K562 (cell line): ENCODE measurements around the gene PTTG1IP. TPM values are rescaled to one million over a fixed set of nuclear protein-coding genes. Genes with fewer than 3 reads are reported as not detected.

Experiments
- BCL6 ChIP-seq: fragments of 250-450 bp; sonication (Bioruptor Pico); IDR thresholded peaks from 2 replicates; pipeline ENCODE4 v1.4.0; 2020
- CBFB ChIP-seq: sonication (generic); formaldehyde crosslinking; IDR thresholded peaks from 2 replicates; pipeline ENCODE4 v1.4.0; 2020; ENCODE audit warnings: mild to moderate bottlenecking, missing genetic modification reagents
- CBX1 ChIP-seq: sonication (generic); IDR thresholded peaks from 2 replicates; pipeline ENCODE4 v1.6.1; 2016; ENCODE audit warnings: antibody characterized with exemption, low read depth, mild to moderate bottlenecking
- E2F3 ChIP-seq: fragments of 250-450 bp; sonication (Bioruptor Pico); IDR thresholded peaks from 2 replicates; pipeline ENCODE4 v1.4.0; 2020; ENCODE audit warnings: mild to moderate bottlenecking
- ETV6 ChIP-seq, 3 experiments: fragments of 150-350 bp in 1 of 3; sonication (generic) in 1 of 3; formaldehyde crosslinking in 1 of 3; IDR thresholded peaks; 2 replicates each; pipeline versions ENCODE4 v1.6.1 to v1.8.0; 2014 to 2022; ENCODE audit warnings: borderline replicate concordance in 2 of 3, low read depth in 2 of 3, antibody characterized with exemption in 1 of 3, low read length in 1 of 3, mild to moderate bottlenecking in 1 of 3, missing genetic modification reagents in 1 of 3
- HDAC3 ChIP-seq: fragments of 450-650 bp; IDR thresholded peaks from 2 replicates; pipeline ENCODE4 v1.6.1; 2018; ENCODE audit warnings: borderline replicate concordance, mild to moderate bottlenecking, moderate library complexity; ENCODE audit not compliant: partially characterized antibody
- LCOR ChIP-seq: sonication (generic); formaldehyde crosslinking; IDR thresholded peaks from 2 replicates; pipeline ENCODE4 v1.8.0; 2022; ENCODE audit warnings: mild to moderate bottlenecking, missing genetic modification reagents
- LEF1 ChIP-seq: fragments of 450-650 bp; IDR thresholded peaks from 2 replicates; pipeline ENCODE4 v1.6.1; 2016; ENCODE audit warnings: mild to moderate bottlenecking
- MBD2 ChIP-seq: sonication (generic); IDR thresholded peaks from 2 replicates; pipeline ENCODE4 v1.6.1; 2016; ENCODE audit warnings: low read depth, borderline replicate concordance
- MEIS2 ChIP-seq: fragments of 450-650 bp; IDR thresholded peaks from 2 replicates; pipeline ENCODE4 v1.6.1; 2014; ENCODE audit warnings: mild to moderate bottlenecking; ENCODE audit not compliant: partially characterized antibody
- MYNN ChIP-seq, 2 experiments: sonication (generic); formaldehyde crosslinking in 1 of 2; IDR thresholded peaks; 2 replicates each; pipeline versions ENCODE4 v1.5.0 to v1.6.1; 2016 to 2020; ENCODE audit warnings: antibody characterized with exemption in 1 of 2, missing genetic modification reagents in 1 of 2
- PML ChIP-seq: IDR thresholded peaks from 2 replicates; pipeline ENCODE4 v1.6.1; 2012; ENCODE audit warnings: low read length, inconsistent platforms
- POLR3G ChIP-seq: IDR thresholded peaks from 2 replicates; pipeline ENCODE4 v1.6.1; 2011; ENCODE audit not compliant: insufficient read length, insufficient replicate concordance; ENCODE audit errors: extremely low read depth
- SIN3B ChIP-seq: fragments of 450-650 bp; IDR thresholded peaks from 2 replicates; pipeline ENCODE4 v1.6.1; 2017; ENCODE audit warnings: low read depth, mild to moderate bottlenecking, moderate library complexity
- SRSF7 ChIP-seq: fragments of 200-400 bp; formaldehyde crosslinking; optimal IDR thresholded peaks from 2 replicates; pipeline ENCODE3; 2017; ENCODE audit warnings: mild to moderate bottlenecking, low read depth, low read length
- ZNF143 ChIP-seq: sonication (generic); formaldehyde crosslinking; IDR thresholded peaks from 2 replicates; pipeline ENCODE4 v1.9.0; 2022; ENCODE audit warnings: mild to moderate bottlenecking, missing genetic modification reagents
- ZNF224 ChIP-seq: sonication (generic); formaldehyde crosslinking; IDR thresholded peaks from 2 replicates; pipeline ENCODE4 v1.8.0; 2022; ENCODE audit warnings: mild to moderate bottlenecking, missing genetic modification reagents
- ZNF324 ChIP-seq: fragments of 250-450 bp; sonication (Bioruptor Pico); IDR thresholded peaks from 2 replicates; pipeline ENCODE4 v1.4.0; 2020; ENCODE audit warnings: mild to moderate bottlenecking
- ZNF551 ChIP-seq: fragments of 250-450 bp; sonication (Bioruptor Pico); IDR thresholded peaks from 2 replicates; pipeline ENCODE4 v1.5.0; 2021; ENCODE audit warnings: mild to moderate bottlenecking, moderate library complexity
- ZNF668 ChIP-seq: fragments of 250-450 bp; sonication (Bioruptor Pico); IDR thresholded peaks from 2 replicates; pipeline ENCODE4 v1.8.0; 2022; ENCODE audit warnings: mild to moderate bottlenecking, inconsistent platforms
- polyA plus RNA-seq, 8 experiments: library from polyadenylated mRNA; depleted of rRNA in 4 of 8; stranded (reverse) in 5 of 8; unstranded in 3 of 8; fragments of >200 nt; fragmentation: Nextera tagmentation in 2 of 8; fragmentation: Illumina TruSeq in 1 of 8; extraction: Ambion mirVana in 2 of 8; extraction: Trizol in 1 of 8; gene quantifications; 2 replicates each; pipeline versions ENCODE4 v1.2.1 to v1.2.3, GENCODE V29; 2011 to 2014; ENCODE audit warnings: inconsistent platforms in 1 of 8, missing spikeins in 1 of 8
- total RNA-seq, 7 experiments: library from RNA; depleted of rRNA in 6 of 7; stranded (reverse); fragments of >200 nt in 6 of 7; fragmentation: Illumina TruSeq in 2 of 7; extraction: Trizol in 2 of 7; gene quantifications; 2 replicates each; pipeline versions ENCODE4 v1.2.1 to v1.2.3, GENCODE V29; 2011 to 2021; ENCODE audit warnings: low replicate concordance in 1 of 7
- TF ChIP-seq, protein P1 (sequence below): fragments of 450-650 bp; formaldehyde crosslinking; IDR thresholded peaks from 2 replicates; pipeline ENCODE4 v1.4.0; 2020; ENCODE audit warnings: mild to moderate bottlenecking, moderate library complexity
- TF ChIP-seq, protein P2 (sequence below): fragments of 250-450 bp; sonication (Bioruptor Pico); IDR thresholded peaks from 2 replicates; pipeline ENCODE4 v1.4.0; 2020
- TF ChIP-seq, protein P3 (sequence below): sonication (generic); IDR thresholded peaks from 2 replicates; pipeline ENCODE4 v1.6.1; 2016
- TF ChIP-seq, protein P4 (sequence below): fragments of 250-450 bp; sonication (Bioruptor Pico); IDR thresholded peaks from 2 replicates; pipeline ENCODE4 v1.9.0; 2021; ENCODE audit warnings: mild to moderate bottlenecking
- TF ChIP-seq, protein P5 (sequence below): fragments of 450-650 bp; IDR thresholded peaks from 2 replicates; pipeline ENCODE4 v1.6.1; 2016

The PTTG1IP gene
- total and polyA plus RNA-seq, 9 of the 15 experiments (the other 6 are each of a cell fraction or from before 2014, with no cell fraction given): 5.0 to 99.3 (median 82.4) TPM

DNA sequence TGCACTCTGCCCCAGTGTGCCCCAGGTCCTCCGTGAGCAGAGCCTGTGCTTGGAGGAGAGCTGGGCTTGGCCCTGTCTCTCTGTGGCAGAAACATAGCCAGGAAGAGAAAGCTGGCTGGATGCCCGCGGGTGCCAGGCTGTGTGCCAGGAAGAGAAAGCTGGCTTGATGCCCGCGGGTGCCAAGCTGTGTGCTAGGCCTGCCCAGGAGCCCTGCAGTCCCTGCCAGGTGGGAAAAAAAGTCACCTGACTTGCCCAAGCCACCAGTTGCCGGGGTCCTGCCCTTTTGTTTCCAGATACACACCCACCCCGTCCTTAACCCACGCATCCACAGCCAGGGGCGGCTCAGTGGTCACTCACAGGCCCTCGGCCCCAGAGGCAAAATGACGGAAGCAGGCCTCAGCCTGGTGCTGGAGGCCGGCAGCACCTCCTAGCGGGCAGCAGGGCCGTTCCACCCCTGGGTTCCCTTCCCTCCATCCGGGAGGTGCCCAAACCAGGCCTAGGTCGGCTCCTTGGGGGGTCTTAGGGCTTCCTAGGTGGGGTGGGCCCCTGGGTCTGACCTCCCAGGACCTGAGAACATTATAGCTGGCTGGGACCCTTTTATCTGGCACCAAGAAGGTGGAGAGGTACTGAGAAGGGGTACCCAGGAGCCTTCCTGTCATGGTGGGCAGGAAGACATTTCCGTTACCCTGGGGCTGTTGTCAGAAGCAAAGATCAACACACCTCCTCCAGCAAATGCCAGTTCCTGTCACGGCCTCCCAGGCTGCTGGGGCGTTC, 38.1 kb upstream of the PTTG1IP start (continued):
- TF ChIP-seq MEIS2 (no peak), ZNF668 (CRISPR knock-in tag) (no peak), ZNF551 (CRISPR knock-in tag) (no peak), ZNF143 (CRISPR knock-in tag) (no peak), BCL6 (no peak), MYNN (IDR thresholded peaks at IDR 0.05) (no peak), MYNN (CRISPR knock-in tag; IDR thresholded peaks at IDR 0.05) (no peak), LCOR (CRISPR knock-in tag) (0 out of 2 replicates have a peak, but pooled peaks have one; percentile 42), MBD2 (no peak), ZNF224 (CRISPR knock-in tag) (no peak), E2F3 (CRISPR knock-in tag) (no peak), LEF1 (no peak), CBX1 (no peak), ZNF324 (CRISPR knock-in tag) (no peak), SIN3B (no peak), PML (no peak), HDAC3 (no peak), ETV6 (IDR thresholded peaks at IDR 0.05; ENCODE audit: borderline replicate concordance in 1 of 2, low read depth in 2 of 2, low read length in 1 of 2) (0 out of 4 replicates have a peak, but pooled peaks of 1 of the 2 experiments have one; percentile 43), ETV6 (CRISPR knock-in tag; IDR thresholded peaks at IDR 0.05; ENCODE audit: borderline replicate concordance) (no peak), POLR3G (no peak), CBFB (CRISPR knock-in tag) (no peak), SRSF7 (no peak)
- TF ChIP-seq, protein P1, sequence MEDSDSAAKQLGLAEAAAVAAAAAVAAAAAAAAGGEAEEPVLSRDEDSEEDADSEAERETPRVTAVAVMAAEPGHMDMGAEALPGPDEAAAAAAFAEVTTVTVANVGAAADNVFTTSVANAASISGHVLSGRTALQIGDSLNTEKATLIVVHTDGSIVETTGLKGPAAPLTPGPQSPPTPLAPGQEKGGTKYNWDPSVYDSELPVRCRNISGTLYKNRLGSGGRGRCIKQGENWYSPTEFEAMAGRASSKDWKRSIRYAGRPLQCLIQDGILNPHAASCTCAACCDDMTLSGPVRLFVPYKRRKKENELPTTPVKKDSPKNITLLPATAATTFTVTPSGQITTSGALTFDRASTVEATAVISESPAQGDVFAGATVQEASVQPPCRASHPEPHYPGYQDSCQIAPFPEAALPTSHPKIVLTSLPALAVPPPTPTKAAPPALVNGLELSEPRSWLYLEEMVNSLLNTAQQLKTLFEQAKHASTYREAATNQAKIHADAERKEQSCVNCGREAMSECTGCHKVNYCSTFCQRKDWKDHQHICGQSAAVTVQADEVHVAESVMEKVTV: peak; percentile 55; the same call in 1 of the 2 replicates
- TF ChIP-seq, protein P2, sequence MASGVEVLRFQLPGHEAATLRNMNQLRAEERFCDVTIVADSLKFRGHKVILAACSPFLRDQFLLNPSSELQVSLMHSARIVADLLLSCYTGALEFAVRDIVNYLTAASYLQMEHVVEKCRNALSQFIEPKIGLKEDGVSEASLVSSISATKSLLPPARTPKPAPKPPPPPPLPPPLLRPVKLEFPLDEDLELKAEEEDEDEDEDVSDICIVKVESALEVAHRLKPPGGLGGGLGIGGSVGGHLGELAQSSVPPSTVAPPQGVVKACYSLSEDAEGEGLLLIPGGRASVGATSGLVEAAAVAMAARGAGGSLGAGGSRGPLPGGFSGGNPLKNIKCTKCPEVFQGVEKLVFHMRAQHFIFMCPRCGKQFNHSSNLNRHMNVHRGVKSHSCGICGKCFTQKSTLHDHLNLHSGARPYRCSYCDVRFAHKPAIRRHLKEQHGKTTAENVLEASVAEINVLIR (CRISPR knock-in tag): no peak
- TF ChIP-seq, protein P3, sequence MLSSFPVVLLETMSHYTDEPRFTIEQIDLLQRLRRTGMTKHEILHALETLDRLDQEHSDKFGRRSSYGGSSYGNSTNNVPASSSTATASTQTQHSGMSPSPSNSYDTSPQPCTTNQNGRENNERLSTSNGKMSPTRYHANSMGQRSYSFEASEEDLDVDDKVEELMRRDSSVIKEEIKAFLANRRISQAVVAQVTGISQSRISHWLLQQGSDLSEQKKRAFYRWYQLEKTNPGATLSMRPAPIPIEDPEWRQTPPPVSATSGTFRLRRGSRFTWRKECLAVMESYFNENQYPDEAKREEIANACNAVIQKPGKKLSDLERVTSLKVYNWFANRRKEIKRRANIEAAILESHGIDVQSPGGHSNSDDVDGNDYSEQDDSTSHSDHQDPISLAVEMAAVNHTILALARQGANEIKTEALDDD: no peak
- TF ChIP-seq, protein P4, sequence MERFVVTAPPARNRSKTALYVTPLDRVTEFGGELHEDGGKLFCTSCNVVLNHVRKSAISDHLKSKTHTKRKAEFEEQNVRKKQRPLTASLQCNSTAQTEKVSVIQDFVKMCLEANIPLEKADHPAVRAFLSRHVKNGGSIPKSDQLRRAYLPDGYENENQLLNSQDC: no peak
- TF ChIP-seq, protein P5, sequence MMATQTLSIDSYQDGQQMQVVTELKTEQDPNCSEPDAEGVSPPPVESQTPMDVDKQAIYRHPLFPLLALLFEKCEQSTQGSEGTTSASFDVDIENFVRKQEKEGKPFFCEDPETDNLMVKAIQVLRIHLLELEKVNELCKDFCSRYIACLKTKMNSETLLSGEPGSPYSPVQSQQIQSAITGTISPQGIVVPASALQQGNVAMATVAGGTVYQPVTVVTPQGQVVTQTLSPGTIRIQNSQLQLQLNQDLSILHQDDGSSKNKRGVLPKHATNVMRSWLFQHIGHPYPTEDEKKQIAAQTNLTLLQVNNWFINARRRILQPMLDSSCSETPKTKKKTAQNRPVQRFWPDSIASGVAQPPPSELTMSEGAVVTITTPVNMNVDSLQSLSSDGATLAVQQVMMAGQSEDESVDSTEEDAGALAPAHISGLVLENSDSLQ: no peak
